Panc1 (cell line): ENCODE measurements around the gene RALGAPB. TPM values are rescaled to one million over a fixed set of nuclear protein-coding genes. Genes with fewer than 3 reads are reported as not detected.

Experiments
- ATAC-seq: fragments of 200-7000 bp; cut with Tn5 transposase; 2 replicates; pipeline ENCODE4 v1.9.1; 2020; ENCODE audit warnings: mild to moderate bottlenecking, moderate library complexity
- BruUV-seq: library from RNA; stranded (reverse); fragments of 400-500 nt; replicated peaks from 2 replicates; lab custom pipeline; 2021; lab: Mats Ljungman, UMichigan
- CTCF ChIA-PET: fragments of 300-600 bp; sonication (Branson Sonifier 250); formaldehyde crosslinking; loops from one replicate; lab custom pipeline; 2022; ENCODE audit warnings: antibody characterized with exemption; lab: Charles Lee
- POLR2A ChIA-PET: fragments of 300-600 bp; sonication (Branson Sonifier 250); formaldehyde crosslinking; loops from one replicate; lab custom pipeline; 2022; ENCODE audit warnings: antibody characterized with exemption; lab: Charles Lee
- DNase-seq: peaks from one replicate; pipeline ENCODE4 v3.0.0-alpha.2; 2010; ENCODE audit warnings: low read depth, low spot score
- H3K27ac ChIP-seq: 2 replicates; pipeline ENCODE4 v1.5.1; 2011; ENCODE audit warnings: mild to moderate bottlenecking, low read length, inconsistent platforms
- H3K27me3 ChIP-seq: fragments of 200-500 bp; sonication (Bioruptor generic); 2 replicates; pipeline ENCODE4 v1.6.0; 2014; ENCODE audit warnings: low read length, inconsistent platforms; ENCODE audit not compliant: control insufficient read depth, insufficient read depth
- H3K36me3 ChIP-seq: fragments of 200-500 bp; sonication (Bioruptor generic); 2 replicates; pipeline ENCODE4 v1.5.1; 2014; ENCODE audit warnings: inconsistent platforms, mild to moderate bottlenecking, low read length, moderate library complexity; ENCODE audit not compliant: control insufficient read depth, insufficient read depth
- H3K4me1 ChIP-seq: 2 replicates; pipeline ENCODE4 v1.5.1; 2011; ENCODE audit warnings: inconsistent platforms, mild to moderate bottlenecking, low read length, moderate library complexity; ENCODE audit not compliant: control insufficient read depth, insufficient read depth
- H3K4me3 ChIP-seq, 2 experiments: 2 replicates each; pipeline ENCODE4 v1.5.1; 2011 to 2012; ENCODE audit warnings: low read depth in 2 of 2, low read length in 2 of 2, mild to moderate bottlenecking in 2 of 2, inconsistent platforms in 1 of 2, moderate library complexity in 1 of 2
- H3K9me3 ChIP-seq: fragments of 200-500 bp; sonication (Bioruptor generic); 2 replicates; pipeline ENCODE4 v1.5.1; 2014; ENCODE audit warnings: low read depth, mild to moderate bottlenecking, inconsistent platforms, low read length, moderate library complexity; ENCODE audit not compliant: control insufficient read depth, insufficient read depth
- CTCF ChIP-seq: fragments of 450-650 bp; IDR thresholded peaks from 2 replicates; pipeline ENCODE4 v1.5.1; 2017; ENCODE audit warnings: mild to moderate bottlenecking
- POLR2AphosphoS5 ChIP-seq: IDR thresholded peaks from 2 replicates; pipeline ENCODE4 v1.6.1; 2012; ENCODE audit warnings: mild to moderate bottlenecking, low read depth, low read length, moderate library complexity
- SIN3A ChIP-seq: IDR thresholded peaks from 2 replicates; pipeline ENCODE4 v1.6.1; 2012; ENCODE audit warnings: low read depth, mild to moderate bottlenecking, low read length, moderate library complexity, borderline replicate concordance; ENCODE audit not compliant: insufficient read depth
- TCF7L2 ChIP-seq: IDR thresholded peaks from 2 replicates; pipeline ENCODE4 v1.6.1; 2011; ENCODE audit warnings: mild to moderate bottlenecking, low read depth, low read length, inconsistent platforms
- in situ Hi-C: cut with HindIII; loops from 2 replicates; pipeline ENCODE4 v1.10.0; 2016; ENCODE audit warnings: low sequenced_read_pairs, low pct_unique_long_range_greater_than_20kb
- intact Hi-C: fragments of 100-400 bp; cut with micrococcal nuclease; formaldehyde crosslinking; loops from one replicate; pipeline ENCODE4 v1.10.0; 2022; ENCODE audit not compliant: unreplicated experiment
- total RNA-seq: library from RNA; stranded (reverse); gene quantifications from one replicate; pipeline ENCODE4 v1.2.1, GENCODE V29; 2021; ENCODE audit not compliant: unreplicated experiment
- TF ChIP-seq, protein P1 (sequence below), 2 experiments: IDR thresholded peaks; 2 replicates each; pipeline ENCODE4 v1.6.1; 2011 to 2012; ENCODE audit warnings: low read depth in 2 of 2, control low read depth in 1 of 2, low read length in 1 of 2, mild to moderate bottlenecking in 1 of 2, moderate library complexity in 1 of 2; ENCODE audit not compliant: insufficient read depth in 1 of 2

The RALGAPB gene
- total RNA-seq, 1 experiment from 2014 or later, result 33.1 TPM

- BruUV-seq, result no TSS peak
- Histone ChIP-seq H3K27me3 (no peaks in the 10 kb centered on the region), H3K36me3 (peaks cover 17% of the 10 kb centered on the region; the same call in 1 of the 2 replicates), H3K4me3 (no peak overlapping the region), H3K27ac (no peak overlapping the region), H3K9me3 (no peaks in the 10 kb centered on the region), H3K4me1 (no peaks in the 10 kb centered on the region)
- intact Hi-C loops (no loop called here), in situ Hi-C loops (no loop called here)
- no peak for ATAC-seq
- DNase-seq, result no peak
- TF ChIP-seq, protein P1, sequence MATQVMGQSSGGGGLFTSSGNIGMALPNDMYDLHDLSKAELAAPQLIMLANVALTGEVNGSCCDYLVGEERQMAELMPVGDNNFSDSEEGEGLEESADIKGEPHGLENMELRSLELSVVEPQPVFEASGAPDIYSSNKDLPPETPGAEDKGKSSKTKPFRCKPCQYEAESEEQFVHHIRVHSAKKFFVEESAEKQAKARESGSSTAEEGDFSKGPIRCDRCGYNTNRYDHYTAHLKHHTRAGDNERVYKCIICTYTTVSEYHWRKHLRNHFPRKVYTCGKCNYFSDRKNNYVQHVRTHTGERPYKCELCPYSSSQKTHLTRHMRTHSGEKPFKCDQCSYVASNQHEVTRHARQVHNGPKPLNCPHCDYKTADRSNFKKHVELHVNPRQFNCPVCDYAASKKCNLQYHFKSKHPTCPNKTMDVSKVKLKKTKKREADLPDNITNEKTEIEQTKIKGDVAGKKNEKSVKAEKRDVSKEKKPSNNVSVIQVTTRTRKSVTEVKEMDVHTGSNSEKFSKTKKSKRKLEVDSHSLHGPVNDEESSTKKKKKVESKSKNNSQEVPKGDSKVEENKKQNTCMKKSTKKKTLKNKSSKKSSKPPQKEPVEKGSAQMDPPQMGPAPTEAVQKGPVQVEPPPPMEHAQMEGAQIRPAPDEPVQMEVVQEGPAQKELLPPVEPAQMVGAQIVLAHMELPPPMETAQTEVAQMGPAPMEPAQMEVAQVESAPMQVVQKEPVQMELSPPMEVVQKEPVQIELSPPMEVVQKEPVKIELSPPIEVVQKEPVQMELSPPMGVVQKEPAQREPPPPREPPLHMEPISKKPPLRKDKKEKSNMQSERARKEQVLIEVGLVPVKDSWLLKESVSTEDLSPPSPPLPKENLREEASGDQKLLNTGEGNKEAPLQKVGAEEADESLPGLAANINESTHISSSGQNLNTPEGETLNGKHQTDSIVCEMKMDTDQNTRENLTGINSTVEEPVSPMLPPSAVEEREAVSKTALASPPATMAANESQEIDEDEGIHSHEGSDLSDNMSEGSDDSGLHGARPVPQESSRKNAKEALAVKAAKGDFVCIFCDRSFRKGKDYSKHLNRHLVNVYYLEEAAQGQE (IDR thresholded peaks at IDR 0.05; ENCODE audit: insufficient read depth in 1 of 2, low read depth in 2 of 2, low read length in 1 of 2), result no peak
- TF ChIP-seq CTCF, result no peak
- TF ChIP-seq TCF7L2, result no peak
- TF ChIP-seq POLR2AphosphoS5, result no peak
- TF ChIP-seq SIN3A, result no peak
- ChIA-PET POLR2A (no interaction called here), CTCF (no interaction called here)
Measured at GRCh38 chr20:38489181-38489580, 16.5 kb downstream of the RALGAPB start.

DNA sequence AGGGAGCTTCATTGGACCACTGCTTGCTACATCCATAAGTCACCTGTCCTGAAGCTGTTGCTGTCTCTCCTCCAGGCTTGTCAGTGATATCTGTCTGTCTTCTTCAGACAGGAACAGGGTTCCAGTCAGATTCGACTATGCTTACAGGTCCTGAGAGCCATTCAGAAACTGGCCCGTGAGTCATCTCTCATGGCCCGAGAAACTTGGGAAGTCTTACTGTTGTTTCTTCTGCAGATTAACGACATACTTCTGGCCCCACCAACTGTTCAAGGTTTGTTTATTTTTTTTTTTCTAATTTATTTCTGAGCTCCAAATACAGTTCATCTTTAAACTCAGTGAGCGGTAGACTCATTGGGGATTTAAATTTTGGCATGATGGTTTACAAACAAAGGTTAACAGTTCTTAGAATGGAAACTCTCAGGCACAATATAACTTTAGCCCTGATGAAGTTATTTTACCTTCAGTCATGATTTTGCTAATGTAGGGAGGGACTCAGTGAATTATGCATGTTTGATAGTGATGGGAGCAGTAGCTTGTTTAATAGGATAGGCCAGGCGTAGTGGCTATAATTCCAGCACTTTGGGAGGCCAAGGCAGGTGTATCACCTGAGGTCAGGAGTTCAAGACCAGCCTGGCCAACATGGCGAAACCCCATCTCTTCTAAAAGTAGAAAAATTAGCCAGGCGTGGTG lies 24.7 kb downstream of the RALGAPB start:
- Histone ChIP-seq H3K27me3 (no peaks in the 10 kb centered on the region), H3K4me1 (no peaks in the 10 kb centered on the region), H3K27ac (no peak overlapping the region), H3K9me3 (no peaks in the 10 kb centered on the region), H3K4me3 (no peak overlapping the region), H3K36me3 (peaks cover 29% of the 10 kb centered on the region)
- in situ Hi-C loops (no loop called here), intact Hi-C loops (no loop called here)
- TF ChIP-seq POLR2AphosphoS5 (no peak), CTCF (no peak), TCF7L2 (no peak), SIN3A (no peak)
- TF ChIP-seq, protein P1 (IDR thresholded peaks at IDR 0.05; ENCODE audit: insufficient read depth in 1 of 2, low read depth in 2 of 2, low read length in 1 of 2), result no peak
- BruUV-seq, result no TSS peak
- DNase-seq (no peak), ATAC-seq (no peak)
- POLR2A ChIA-PET, result interaction anchor here (0.6 kb wide), 1 partner anchor 17 kb away, joined by 7 read pairs; no protein-coding TSS in a partner anchor
- CTCF ChIA-PET, result no interaction called here
